ENCODE measurements around the gene CERT1. TPM values are rescaled to one million over a fixed set of nuclear protein-coding genes. Genes with fewer than 3 reads are reported as not detected.

CERT1 gene
- total and polyA plus RNA-seq, 9 of the 15 experiments (the other 6 are each of a cell fraction or from before 2014, with no cell fraction given) = 3.4 to 24.7 (median 9.8) TPM

- H3K9me1 ChIP-seq (ENCODE audit: control insufficient read depth, insufficient read depth, low read length) = no peaks in the 10 kb centered on the region
- FAIRE-seq = no peak
- H2AFZ ChIP-seq (ENCODE audit: low read depth, low read length) = no peak overlapping the region
- 72% methylated on average over 4 of the region's 4 CpGs for WGBS (ENCODE audit: insufficient coverage, low coverage, missing lambda C conversion rate)
- no peak overlapping the region for H3K27ac ChIP-seq (ENCODE audit: extremely low read depth, low read depth, low read length)
- no peak overlapping the region for H3K4me2 ChIP-seq (ENCODE audit: insufficient read depth, low read length)
- no peaks in the 10 kb centered on the region for H3K9me3 ChIP-seq (replicated peaks; ENCODE audit: control insufficient read depth, insufficient read depth, low read depth, low read length)
- DNase-seq (ENCODE audit: extremely low read depth in 1 of 4, low spot score in 3 of 4) = no peak
- ChIA-PET CTCF (ENCODE audit: low intra/inter-chr PET ratio) (no interaction called here), POLR2A (interaction anchor here (1.3 to 1.5 kb wide), 2 partner anchors 8 to 13 kb away, joined by 4 to 7 read pairs; no protein-coding TSS in a partner anchor)
- BruUV-seq (replicated peaks) = no TSS peak
- ATAC-seq = no peak
- no peaks in the 10 kb centered on the region for H4K20me1 ChIP-seq (replicated peaks; ENCODE audit: control insufficient read depth, insufficient read depth, low read length)
- no peak overlapping the region for H3K4me3 ChIP-seq
- in situ Hi-C loops (cut with MboI) (no loop called here), intact Hi-C loops (cut with micrococcal nuclease) (loop anchor here (10.0 kb wide), 1 partner anchor 296 kb away; no protein-coding TSS in a partner anchor)
- H3K27me3 ChIP-seq (ENCODE audit: control insufficient read depth in 2 of 2, insufficient read depth in 2 of 2, low read length in 2 of 2) = no peaks in the 10 kb centered on the region
- H3K4me1 ChIP-seq (replicated peaks in 1 of 2; ENCODE audit: control insufficient read depth in 2 of 2, insufficient read depth in 2 of 2, low read length in 2 of 2) = peaks cover 0 to 3% of the 10 kb centered on the region in 2 experiments; a peak in 1 of 5 replicates
- H3K36me3 ChIP-seq (ENCODE audit: control insufficient read depth, insufficient read depth, low read length) = peaks cover 8% of the 10 kb centered on the region; the same call in 1 of the 3 replicates
- TF ChIP-seq, protein P1, sequence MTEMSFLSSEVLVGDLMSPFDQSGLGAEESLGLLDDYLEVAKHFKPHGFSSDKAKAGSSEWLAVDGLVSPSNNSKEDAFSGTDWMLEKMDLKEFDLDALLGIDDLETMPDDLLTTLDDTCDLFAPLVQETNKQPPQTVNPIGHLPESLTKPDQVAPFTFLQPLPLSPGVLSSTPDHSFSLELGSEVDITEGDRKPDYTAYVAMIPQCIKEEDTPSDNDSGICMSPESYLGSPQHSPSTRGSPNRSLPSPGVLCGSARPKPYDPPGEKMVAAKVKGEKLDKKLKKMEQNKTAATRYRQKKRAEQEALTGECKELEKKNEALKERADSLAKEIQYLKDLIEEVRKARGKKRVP (CRISPR knock-in tag; IDR thresholded peaks at IDR 0.05) = no peak
- TF ChIP-seq DNMT1 (IDR thresholded peaks at IDR 0.05) = no peak
- TF ChIP-seq NFIC (IDR thresholded peaks at IDR 0.05) = peak; percentile 32; the same call in 1 of the 2 replicates
- no peaks in the 10 kb centered on the region for H3K79me2 ChIP-seq (ENCODE audit: control insufficient read depth, insufficient read depth, low read length)
- H3K9ac ChIP-seq (ENCODE audit: insufficient read depth in 1 of 2, low read depth in 2 of 2, low read length in 2 of 2) = no peak overlapping the region
Measured at GRCh38 chr5:75368391-75368790, 143.0 kb downstream of the CERT1 start.

DNA sequence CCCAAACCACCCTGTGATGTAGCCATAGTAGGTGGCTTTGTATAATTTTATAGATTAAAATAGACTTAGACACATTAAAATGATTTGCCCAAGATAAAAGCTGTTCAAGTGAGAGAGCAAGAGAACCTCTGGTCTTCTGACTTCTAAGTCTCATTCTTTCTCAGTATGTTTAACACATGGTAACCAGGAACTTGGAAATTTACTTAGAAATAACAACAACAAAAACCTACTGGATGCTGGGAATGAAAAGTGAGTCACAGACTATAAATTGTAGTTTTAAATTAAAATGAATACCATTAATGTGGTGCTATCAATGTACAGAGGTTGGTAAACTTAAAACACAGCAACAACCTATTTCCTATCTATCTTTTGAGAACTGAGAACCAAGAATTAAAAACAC lies 144.0 kb downstream of the CERT1 start:
- Histone ChIP-seq H3K27ac (ENCODE audit: extremely low read depth, low read depth, low read length) (no peak overlapping the region), H3K36me3 (ENCODE audit: control insufficient read depth, insufficient read depth, low read length) (peaks cover 6% of the 10 kb centered on the region; the same call in 1 of the 3 replicates), H3K9me1 (ENCODE audit: control insufficient read depth, insufficient read depth, low read length) (no peaks in the 10 kb centered on the region), H3K4me1 (replicated peaks in 1 of 2; ENCODE audit: control insufficient read depth in 2 of 2, insufficient read depth in 2 of 2, low read length in 2 of 2) (peaks cover 0 to 3% of the 10 kb centered on the region in 2 experiments; a peak in 1 of 5 replicates), H4K20me1 (replicated peaks; ENCODE audit: control insufficient read depth, insufficient read depth, low read length) (no peaks in the 10 kb centered on the region), H2AFZ (ENCODE audit: low read depth, low read length) (no peak overlapping the region), H3K9ac (ENCODE audit: insufficient read depth in 1 of 2, low read depth in 2 of 2, low read length in 2 of 2) (no peak overlapping the region), H3K27me3 (ENCODE audit: control insufficient read depth in 2 of 2, insufficient read depth in 2 of 2, low read length in 2 of 2) (no peaks in the 10 kb centered on the region), H3K4me2 (ENCODE audit: insufficient read depth, low read length) (no peak overlapping the region), H3K4me3 (no peak overlapping the region), H3K9me3 (replicated peaks; ENCODE audit: control insufficient read depth, insufficient read depth, low read depth, low read length) (no peaks in the 10 kb centered on the region), H3K79me2 (ENCODE audit: control insufficient read depth, insufficient read depth, low read length) (no peaks in the 10 kb centered on the region)
- intact Hi-C loops (cut with micrococcal nuclease) = loop anchor here (10.0 kb wide), 1 partner anchor 297 kb away; no protein-coding TSS in a partner anchor
- DNase-seq (ENCODE audit: extremely low read depth in 1 of 4, low spot score in 3 of 4) (no peak), ATAC-seq (no peak), FAIRE-seq (no peak)
- in situ Hi-C loops (cut with MboI) = no loop called here
- ChIA-PET POLR2A (interaction anchor here (0.8 to 1.3 kb wide), 2 partner anchors 12 to 618 kb away, joined by 4 to 7 read pairs; no protein-coding TSS in a partner anchor), CTCF (ENCODE audit: low intra/inter-chr PET ratio) (no interaction called here)
- TF ChIP-seq ZFP30 (CRISPR knock-in tag; IDR thresholded peaks at IDR 0.05; ENCODE audit: borderline replicate concordance) (no peak), SMAD1 (IDR thresholded peaks at IDR 0.05; ENCODE audit: low read depth, low read length, partially characterized antibody) (no peak), CHD1 (IDR thresholded peaks at IDR 0.05; ENCODE audit: low read length) (no peak), KDM4B (IDR thresholded peaks at IDR 0.05; ENCODE audit: borderline replicate concordance in 2 of 2, low read depth in 1 of 2) (no peak), ATF2 (CRISPR knock-in tag; IDR thresholded peaks at IDR 0.05) (no peak), HCFC1 (IDR thresholded peaks at IDR 0.05; ENCODE audit: low read depth, low read length) (no peak)
- BruUV-seq (replicated peaks) = no TSS peak
